ENCODE results near the gene STPG1. TPM values are rescaled to one million over a fixed set of nuclear protein-coding genes. Genes with fewer than 3 reads are reported as not detected.

The STPG1 gene
- total RNA-seq, 4 donors from 2014 or later = 2.2 to 5.6 (median 4.1) TPM

GRCh38 chr1:24411963-24412362, 1.6 kb downstream of the STPG1 start:
- TF ChIP-seq CTCF (IDR thresholded peaks at IDR 0.05) (no peak), POLR2A (IDR thresholded peaks at IDR 0.05; ENCODE audit: low read depth) (no peak), POLR2AphosphoS5 (IDR thresholded peaks at IDR 0.05) (no peak), EP300 (IDR thresholded peaks at IDR 0.05) (no peak)
- no peaks in the 10 kb centered on the region for H3K27me3 ChIP-seq
- WGBS = 85% methylated on average over 6 of the region's 6 CpGs

GRCh38 chr1:24410750-24411149, 2.8 kb downstream of the STPG1 start:
- Histone ChIP-seq H3K36me3 (no peaks in the 10 kb centered on the region), H3K4me3 (no peak overlapping the region), H3K4me1 (peaks cover 12 to 28% (median 18%) of the 10 kb centered on the region in 4 donors), H3K27me3 (no peaks in the 10 kb centered on the region), H3K27ac (replicated peaks in 1 of 4) (no peak overlapping the region), H3K9me3 (no peaks in the 10 kb centered on the region)
- TF ChIP-seq EP300 (IDR thresholded peaks at IDR 0.05) (no peak), POLR2A (IDR thresholded peaks at IDR 0.05; ENCODE audit: low read depth) (no peak), POLR2AphosphoS5 (IDR thresholded peaks at IDR 0.05) (no peak), CTCF (IDR thresholded peaks at IDR 0.05) (no peak)
- WGBS = 98% methylated on average over 7 of the region's 7 CpGs
- DNase-seq (ENCODE audit: extremely low spot score) = no peak
- intact Hi-C loops (cut with DNase I) = loop anchor here (10.0 kb wide), 1 partner anchor 94 kb away; the partner anchor contains the start of gene RCAN3

More at GRCh38 chr1:24411963-24412362, 1.6 kb downstream of the STPG1 start:
- Histone ChIP-seq H3K4me1 (peaks cover 18 to 38% (median 26%) of the 10 kb centered on the region in 4 donors), H3K9me3 (no peaks in the 10 kb centered on the region), H3K36me3 (no peaks in the 10 kb centered on the region), H3K4me3 (no peak overlapping the region), H3K27ac (replicated peaks in 1 of 4) (no peak overlapping the region)
- intact Hi-C loops (cut with DNase I) = loop anchor here (10.0 kb wide), 1 partner anchor 93 kb away; the partner anchor contains the start of gene RCAN3
- no peak for DNase-seq (ENCODE audit: extremely low spot score)

GRCh38 chr1:24409535-24409934, 4.0 kb downstream of the STPG1 start:
- intact Hi-C loops (cut with DNase I) = no loop called here
- TF ChIP-seq POLR2A (IDR thresholded peaks at IDR 0.05; ENCODE audit: low read depth) = no peak
- TF ChIP-seq CTCF (IDR thresholded peaks at IDR 0.05) = no peak
- TF ChIP-seq EP300 (IDR thresholded peaks at IDR 0.05) = no peak
- TF ChIP-seq POLR2AphosphoS5 (IDR thresholded peaks at IDR 0.05) = no peak
- Histone ChIP-seq H3K4me1 (peaks cover 6 to 22% (median 13%) of the 10 kb centered on the region in 4 donors), H3K27ac (replicated peaks in 1 of 4) (no peak overlapping the region), H3K4me3 (no peak overlapping the region), H3K9me3 (no peaks in the 10 kb centered on the region), H3K27me3 (no peaks in the 10 kb centered on the region), H3K36me3 (no peaks in the 10 kb centered on the region)
- 56% methylated on average over 3 of the region's 3 CpGs for WGBS
- no peak for DNase-seq (ENCODE audit: extremely low spot score)

GRCh38 chr1:24406788-24407187, 6.8 kb downstream of the STPG1 start:
- TF ChIP-seq EP300 (IDR thresholded peaks at IDR 0.05) (no peak), POLR2AphosphoS5 (IDR thresholded peaks at IDR 0.05) (no peak), CTCF (IDR thresholded peaks at IDR 0.05) (no peak), POLR2A (IDR thresholded peaks at IDR 0.05; ENCODE audit: low read depth) (no peak)
- Histone ChIP-seq H3K36me3 (no peaks in the 10 kb centered on the region), H3K27me3 (no peaks in the 10 kb centered on the region), H3K4me1 (no peaks in the 10 kb centered on the region), H3K4me3 (no peak overlapping the region), H3K9me3 (no peaks in the 10 kb centered on the region), H3K27ac (replicated peaks in 1 of 4) (no peak overlapping the region)
- 81% methylated on average over 1 of the region's 1 CpG for WGBS
- intact Hi-C loops (cut with DNase I) = no loop called here
- no peak for DNase-seq (ENCODE audit: extremely low spot score)

- intact Hi-C loops (cut with DNase I) = no loop called here
- no peak overlapping the region for H3K27ac ChIP-seq (replicated peaks in 1 of 4)
- WGBS = 93% methylated on average over 4 of the region's 4 CpGs
- no peak for TF ChIP-seq CTCF (IDR thresholded peaks at IDR 0.05)
- no peak for TF ChIP-seq EP300 (IDR thresholded peaks at IDR 0.05)
- TF ChIP-seq POLR2A (IDR thresholded peaks at IDR 0.05; ENCODE audit: low read depth) = no peak
- TF ChIP-seq POLR2AphosphoS5 (IDR thresholded peaks at IDR 0.05) = no peak
- H3K4me1 ChIP-seq = no peaks in the 10 kb centered on the region
- no peaks in the 10 kb centered on the region for H3K27me3 ChIP-seq
- peaks cover 0 to 17% (median 4%) of the 10 kb centered on the region in 4 donors for H3K36me3 ChIP-seq
- no peak overlapping the region for H3K4me3 ChIP-seq
- H3K9me3 ChIP-seq = no peaks in the 10 kb centered on the region
- no peak for DNase-seq (ENCODE audit: extremely low spot score)
These were observed 9.8 kb downstream of the STPG1 start for GRCh38 chr1:24403806-24404205.
